ENCODE results near the gene CNTNAP4.

Gene CNTNAP4

DNA sequence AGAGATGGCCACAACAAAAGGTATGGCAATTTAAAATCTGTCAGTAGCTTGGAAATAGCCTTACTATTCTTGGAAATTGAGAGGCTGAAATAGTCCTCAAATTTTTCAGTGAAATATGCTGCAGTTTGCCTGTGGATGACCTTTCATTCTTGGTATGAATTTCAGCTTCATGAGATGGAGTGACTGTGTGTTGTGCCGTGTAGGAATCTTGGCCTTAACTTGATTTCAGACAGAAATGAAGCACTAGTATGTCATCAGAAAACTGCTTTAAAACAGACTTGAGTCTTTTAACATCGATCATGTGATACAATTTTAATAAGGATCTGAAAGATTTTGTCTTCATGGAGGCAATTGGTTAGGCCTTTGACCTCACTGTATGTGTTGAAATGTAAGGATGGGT lies 247.2 kb downstream of the CNTNAP4 start:
- Mint-ChIP-seq H3K27me3 (no peaks in the 10 kb centered on the region), H3K27ac (no peak overlapping the region), H3K36me3 (ENCODE audit: low read depth) (no peaks in the 10 kb centered on the region), H3K4me1 (ENCODE audit: low read depth) (no peaks in the 10 kb centered on the region), H3K4me3 (no peak overlapping the region), H3K9me3 (no peaks in the 10 kb centered on the region)
- no peak for DNase-seq

GRCh38 chr16:76524769-76525168 lies 247.6 kb downstream of the CNTNAP4 start:
- no peak for DNase-seq
- Mint-ChIP-seq H3K27ac (no peak overlapping the region), H3K36me3 (ENCODE audit: low read depth) (no peaks in the 10 kb centered on the region), H3K4me3 (no peak overlapping the region), H3K9me3 (no peaks in the 10 kb centered on the region), H3K27me3 (no peaks in the 10 kb centered on the region), H3K4me1 (ENCODE audit: low read depth) (no peaks in the 10 kb centered on the region)

GRCh38 chr16:76527244-76527643 lies 250.0 kb downstream of the CNTNAP4 start:
- DNase-seq, result no peak
- Mint-ChIP-seq H3K4me1 (ENCODE audit: low read depth) (no peaks in the 10 kb centered on the region), H3K9me3 (no peaks in the 10 kb centered on the region), H3K27ac (no peak overlapping the region), H3K4me3 (no peak overlapping the region), H3K36me3 (ENCODE audit: low read depth) (no peaks in the 10 kb centered on the region), H3K27me3 (no peaks in the 10 kb centered on the region)

GRCh38 chr16:76529120-76529519 lies 251.9 kb downstream of the CNTNAP4 start:
- Mint-ChIP-seq H3K27ac (no peak overlapping the region), H3K27me3 (no peaks in the 10 kb centered on the region), H3K36me3 (ENCODE audit: low read depth) (no peaks in the 10 kb centered on the region), H3K4me1 (ENCODE audit: low read depth) (no peaks in the 10 kb centered on the region), H3K9me3 (no peaks in the 10 kb centered on the region), H3K4me3 (no peak overlapping the region)
- no peak for DNase-seq

DNA sequence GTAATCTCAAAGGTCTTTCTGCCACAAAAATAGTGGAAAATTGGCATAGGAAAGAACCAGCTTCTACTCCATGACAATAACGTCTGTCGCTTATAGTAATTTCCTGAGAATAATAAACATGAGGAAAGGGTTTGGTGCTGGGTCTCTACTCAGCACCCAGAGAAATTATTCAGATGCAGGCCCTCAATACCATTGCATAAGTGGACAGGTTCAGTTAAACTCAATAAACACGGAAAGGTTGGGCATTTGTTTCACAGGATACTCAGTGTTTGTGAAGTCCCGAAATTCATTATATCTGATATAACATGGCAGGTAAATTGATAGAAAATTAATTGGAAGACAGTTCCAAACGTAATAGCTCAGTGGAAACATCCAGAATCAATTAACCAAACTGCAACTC lies 254.0 kb downstream of the CNTNAP4 start:
- H3K36me3 Mint-ChIP-seq (ENCODE audit: low read depth), result no peaks in the 10 kb centered on the region
- no peaks in the 10 kb centered on the region for H3K27me3 Mint-ChIP-seq
- H3K27ac Mint-ChIP-seq, result no peak overlapping the region
- H3K4me1 Mint-ChIP-seq (ENCODE audit: low read depth), result no peaks in the 10 kb centered on the region
- H3K4me3 Mint-ChIP-seq, result no peak overlapping the region
- no peak for DNase-seq
- peaks cover 2% of the 10 kb centered on the region for H3K9me3 Mint-ChIP-seq

GRCh38 chr16:76532188-76532973 lies 255.2 kb downstream of the CNTNAP4 start:
- no peak for DNase-seq
- Mint-ChIP-seq H3K9me3 (peaks cover 2% of the 10 kb centered on the region), H3K36me3 (ENCODE audit: low read depth) (no peaks in the 10 kb centered on the region), H3K27ac (no peak overlapping the region), H3K4me3 (no peak overlapping the region), H3K27me3 (no peaks in the 10 kb centered on the region), H3K4me1 (ENCODE audit: low read depth) (no peaks in the 10 kb centered on the region)

DNA sequence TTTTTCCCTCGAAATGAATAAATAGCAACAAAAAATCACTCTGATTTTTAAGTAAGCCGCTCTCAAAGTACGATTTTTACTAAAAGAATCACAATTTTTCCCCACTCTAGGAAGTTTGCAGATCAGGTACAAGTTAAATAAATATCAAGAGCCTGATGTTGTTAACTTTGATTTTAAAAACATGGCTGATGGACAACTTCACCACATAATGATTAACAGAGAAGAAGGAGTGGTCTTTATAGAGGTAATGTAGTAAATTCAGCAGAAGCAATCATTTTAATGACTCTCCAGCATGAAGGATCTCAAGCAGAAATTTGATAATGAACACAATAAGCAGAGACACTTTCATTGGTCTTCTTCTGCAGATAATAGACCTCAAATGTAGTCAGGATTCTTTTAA lies 262.4 kb downstream of the CNTNAP4 start:
- H3K27me3 Mint-ChIP-seq, result no peaks in the 10 kb centered on the region
- DNase-seq, result no peak
- no peaks in the 10 kb centered on the region for H3K4me1 Mint-ChIP-seq (ENCODE audit: low read depth)
- no peak overlapping the region for H3K27ac Mint-ChIP-seq
- H3K9me3 Mint-ChIP-seq, result peaks cover 2% of the 10 kb centered on the region
- no peak overlapping the region for H3K4me3 Mint-ChIP-seq
- no peaks in the 10 kb centered on the region for H3K36me3 Mint-ChIP-seq (ENCODE audit: low read depth)

GRCh38 chr16:76541070-76541469 lies 263.9 kb downstream of the CNTNAP4 start:
- Mint-ChIP-seq H3K27ac (no peak overlapping the region), H3K4me3 (no peak overlapping the region), H3K36me3 (ENCODE audit: low read depth) (no peaks in the 10 kb centered on the region), H3K9me3 (no peaks in the 10 kb centered on the region), H3K4me1 (ENCODE audit: low read depth) (no peaks in the 10 kb centered on the region), H3K27me3 (no peaks in the 10 kb centered on the region)
- DNase-seq, result no peak

DNA sequence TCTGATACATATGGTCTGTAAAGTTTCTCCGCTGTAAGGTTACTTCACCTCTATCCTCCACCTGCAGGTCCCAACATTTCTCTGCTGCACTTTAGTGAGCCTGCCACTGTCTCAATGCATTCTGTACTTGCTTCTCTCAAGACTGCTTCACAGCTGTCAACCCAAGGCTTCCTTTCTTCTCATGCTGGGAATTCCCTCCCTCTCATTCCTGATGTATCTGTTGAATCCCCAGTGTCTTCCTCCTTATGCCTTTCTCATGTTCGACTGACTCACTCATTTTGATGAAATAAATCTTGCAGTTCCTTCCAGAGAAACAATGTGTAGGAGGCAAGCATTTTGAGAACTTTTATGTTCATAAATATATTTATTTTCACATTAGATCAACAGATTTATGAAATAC lies 288.3 kb downstream of the CNTNAP4 start:
- H3K27ac Mint-ChIP-seq, result no peak overlapping the region

DNA sequence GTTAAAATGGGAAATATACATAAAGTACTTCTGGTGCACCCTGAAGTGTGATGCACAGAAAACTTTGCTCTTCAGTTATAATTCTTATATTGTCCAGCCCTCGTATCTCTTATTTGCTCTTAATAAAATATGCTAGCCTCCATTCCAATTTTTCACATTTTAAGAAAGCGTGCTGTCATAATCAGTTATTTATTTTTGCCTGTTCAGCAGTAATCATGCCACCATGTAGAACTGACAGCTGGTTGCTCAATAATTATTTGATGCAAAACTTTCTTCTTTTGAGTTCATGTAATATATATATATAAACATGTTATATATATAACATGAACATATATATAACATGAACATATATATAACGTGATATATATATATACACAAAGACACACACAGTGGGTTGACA lies 294.6 kb downstream of the CNTNAP4 start:
- H3K4me1 Mint-ChIP-seq (ENCODE audit: low read depth), result no peaks in the 10 kb centered on the region
- no peaks in the 10 kb centered on the region for H3K9me3 Mint-ChIP-seq
- H3K27ac Mint-ChIP-seq, result no peak overlapping the region
- H3K36me3 Mint-ChIP-seq (ENCODE audit: low read depth), result no peaks in the 10 kb centered on the region
- H3K27me3 Mint-ChIP-seq, result no peaks in the 10 kb centered on the region
- no peak for DNase-seq
- no peak overlapping the region for H3K4me3 Mint-ChIP-seq

More for the DNA sequence above, 288.3 kb downstream of the CNTNAP4 start:
- H3K27me3 Mint-ChIP-seq, result no peaks in the 10 kb centered on the region
- DNase-seq, result no peak
- peaks cover 2% of the 10 kb centered on the region for H3K9me3 Mint-ChIP-seq
- no peak overlapping the region for H3K4me3 Mint-ChIP-seq
- H3K36me3 Mint-ChIP-seq (ENCODE audit: low read depth), result no peaks in the 10 kb centered on the region
- no peaks in the 10 kb centered on the region for H3K4me1 Mint-ChIP-seq (ENCODE audit: low read depth)

- H3K27me3 Mint-ChIP-seq, result no peaks in the 10 kb centered on the region
- H3K4me3 Mint-ChIP-seq, result no peak overlapping the region
- H3K27ac Mint-ChIP-seq, result no peak overlapping the region
- DNase-seq, result no peak
- no peaks in the 10 kb centered on the region for H3K36me3 Mint-ChIP-seq (ENCODE audit: low read depth)
- no peaks in the 10 kb centered on the region for H3K9me3 Mint-ChIP-seq
- H3K4me1 Mint-ChIP-seq (ENCODE audit: low read depth), result no peaks in the 10 kb centered on the region
Measured at GRCh38 chr16:76573281-76573680, 296.1 kb downstream of the CNTNAP4 start.

GRCh38 chr16:76574651-76575050 lies 297.4 kb downstream of the CNTNAP4 start:
- no peak overlapping the region for H3K27ac Mint-ChIP-seq
- H3K36me3 Mint-ChIP-seq (ENCODE audit: low read depth), result no peaks in the 10 kb centered on the region
- DNase-seq, result no peak
- H3K4me1 Mint-ChIP-seq (ENCODE audit: low read depth), result no peaks in the 10 kb centered on the region
- no peaks in the 10 kb centered on the region for H3K27me3 Mint-ChIP-seq
- H3K4me3 Mint-ChIP-seq, result no peak overlapping the region
- no peaks in the 10 kb centered on the region for H3K9me3 Mint-ChIP-seq

- no peak for DNase-seq
- Mint-ChIP-seq H3K27me3 (no peaks in the 10 kb centered on the region), H3K4me3 (no peak overlapping the region), H3K27ac (no peak overlapping the region), H3K4me1 (ENCODE audit: low read depth) (no peaks in the 10 kb centered on the region), H3K9me3 (no peaks in the 10 kb centered on the region), H3K36me3 (ENCODE audit: low read depth) (no peaks in the 10 kb centered on the region)
Measured at GRCh38 chr16:76576526-76576925, 299.3 kb downstream of the CNTNAP4 start.

DNA sequence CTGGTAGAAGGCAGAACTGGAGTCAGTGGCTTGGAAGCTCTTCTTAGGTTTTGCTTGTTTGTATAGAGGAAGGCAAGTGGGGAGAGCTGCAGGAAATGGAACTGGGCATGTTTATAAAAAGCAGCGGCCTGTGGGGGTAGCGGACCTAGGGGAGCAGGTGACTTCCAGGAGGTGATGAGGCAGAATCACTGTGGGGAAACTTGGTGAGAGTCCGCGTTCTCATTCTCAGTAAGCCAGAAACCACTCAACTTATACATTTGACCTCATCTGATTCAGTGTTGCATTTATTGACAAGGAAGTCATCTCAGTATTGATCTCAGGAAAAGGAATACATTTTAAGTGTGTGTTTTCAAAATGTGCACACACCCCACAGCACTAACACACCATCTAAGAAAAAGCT lies 299.8 kb downstream of the CNTNAP4 start:
- Mint-ChIP-seq H3K4me3 (no peak overlapping the region), H3K27me3 (no peaks in the 10 kb centered on the region), H3K9me3 (peaks cover 1% of the 10 kb centered on the region), H3K36me3 (ENCODE audit: low read depth) (no peaks in the 10 kb centered on the region), H3K27ac (no peak overlapping the region), H3K4me1 (ENCODE audit: low read depth) (no peaks in the 10 kb centered on the region)
- no peak for DNase-seq

- Mint-ChIP-seq H3K36me3 (ENCODE audit: low read depth) (no peaks in the 10 kb centered on the region), H3K9me3 (peaks cover 3% of the 10 kb centered on the region), H3K27me3 (no peaks in the 10 kb centered on the region), H3K4me3 (no peak overlapping the region), H3K27ac (no peak overlapping the region), H3K4me1 (ENCODE audit: low read depth) (no peaks in the 10 kb centered on the region)
- no peak for DNase-seq
Measured at GRCh38 chr16:76579277-76579922, 302.2 kb downstream of the CNTNAP4 start.

Data from activated T-cell treated with anti-CD3 and anti-CD28 coated beads, Interleukin-2, amount 50 U/mL, for 24 hours (primary cell).